Activated CD8-positive, alpha-beta T cell treated with anti-CD3 and anti-CD28 coated beads, Interleukin-2, amount 10 ng/mL, durations not matched to agents 7 days and 5 days (primary cell): ENCODE results near the gene KEAP1. TPM values are rescaled to one million over a fixed set of nuclear protein-coding genes. Genes with fewer than 3 reads are reported as not detected.

Experiments
- ATAC-seq: fragments of 150-1000 bp; cut with Tn5 transposase; one replicate; pipeline ENCODE4 v1.10.0; 2021; ENCODE audit warnings: moderate library complexity
- CTCF ChIA-PET: fragments of 350-600 bp; sonication (Branson Sonifier 250); formaldehyde crosslinking; loops from one replicate; lab custom pipeline; 2021; ENCODE audit warnings: antibody characterized with exemption; lab: Charles Lee
- POLR2A ChIA-PET: fragments of 350-600 bp; sonication (Branson Sonifier 250); formaldehyde crosslinking; loops from one replicate; lab custom pipeline; 2021; ENCODE audit warnings: antibody characterized with exemption; lab: Charles Lee
- DNase-seq: peaks from one replicate; pipeline ENCODE4 v3.0.0-alpha.2; 2020
- H3K27ac Mint-ChIP-seq: one replicate; pipeline ENCODE4 v1.8.0; 2021; ENCODE audit warnings: mild to moderate bottlenecking, mixed read lengths
- H3K27me3 Mint-ChIP-seq: one replicate; pipeline ENCODE4 v1.8.0; 2021; ENCODE audit warnings: low read depth, mixed read lengths
- H3K36me3 Mint-ChIP-seq: one replicate; pipeline ENCODE4 v1.8.0; 2021; ENCODE audit warnings: low read depth, mixed read lengths
- H3K4me1 Mint-ChIP-seq: one replicate; pipeline ENCODE4 v1.8.0; 2021; ENCODE audit warnings: low read depth, mixed read lengths
- H3K4me3 Mint-ChIP-seq: one replicate; pipeline ENCODE4 v1.8.0; 2021; ENCODE audit warnings: mild to moderate bottlenecking, mixed read lengths
- H3K9me3 Mint-ChIP-seq: one replicate; pipeline ENCODE4 v1.8.0; 2022; ENCODE audit warnings: mixed read lengths; ENCODE audit not compliant: insufficient read depth
- total RNA-seq, 2 experiments: library from RNA; stranded (reverse); gene quantifications; one replicate each; pipeline ENCODE4 v1.2.3, GENCODE V29; 2021

KEAP1 gene
- total RNA-seq, 2 experiments from 2014 or later, result 89.4 to 92.1 TPM

DNA sequence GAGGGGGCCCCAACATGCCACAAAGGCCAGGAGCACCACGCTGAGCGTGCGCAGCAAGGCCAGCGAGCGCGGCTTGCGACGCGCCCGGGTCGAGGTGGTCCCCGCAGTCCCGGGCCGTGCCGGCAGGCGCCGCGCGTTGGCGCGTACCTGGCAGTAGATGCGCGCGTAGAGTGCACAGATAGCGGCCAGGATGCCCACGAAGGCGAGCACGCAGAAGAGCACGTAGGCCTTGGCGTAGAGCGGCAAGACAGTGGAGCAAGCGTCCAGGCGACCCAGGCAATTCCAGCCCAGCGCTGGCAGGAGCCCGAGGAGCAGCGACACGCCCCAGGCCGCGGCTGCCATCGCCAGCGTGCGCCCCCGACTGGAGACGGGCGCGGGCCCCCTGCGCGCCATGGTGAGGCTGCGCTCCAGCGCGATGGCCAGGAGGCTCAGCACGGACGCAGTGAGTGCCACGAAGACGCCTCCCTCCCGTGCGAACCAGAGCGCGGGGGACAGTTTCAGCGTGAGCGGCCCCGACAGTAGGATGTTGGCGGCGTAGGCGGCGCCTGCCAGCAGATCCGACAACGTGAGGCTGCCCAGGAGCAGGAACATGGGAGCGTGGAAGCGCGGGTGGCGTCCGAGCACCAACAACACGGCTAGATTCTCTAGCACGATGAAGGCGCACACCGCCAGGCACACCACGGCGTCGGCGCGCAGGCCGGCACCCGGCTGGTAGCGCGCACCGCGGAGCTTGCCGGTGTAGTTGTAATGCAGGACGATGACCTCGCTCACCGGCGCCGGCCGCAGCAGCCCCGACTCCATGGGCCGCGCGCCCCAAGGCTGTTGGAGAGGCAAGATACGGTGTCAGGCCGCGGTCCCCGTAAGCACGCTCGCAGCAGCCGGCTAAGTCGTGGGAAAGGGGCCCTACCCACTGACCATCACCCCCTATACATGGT is 11.3 kb upstream of the KEAP1 start:
- Mint-ChIP-seq H3K4me3 (peak overlapping the region; percentile 69), H3K9me3 (no peaks in the 10 kb centered on the region), H3K4me1 (peaks cover 46% of the 10 kb centered on the region), H3K27ac (no peak overlapping the region), H3K36me3 (no peaks in the 10 kb centered on the region), H3K27me3 (peaks cover 56% of the 10 kb centered on the region)
- CTCF ChIA-PET, result no interaction called here
- POLR2A ChIA-PET, result no interaction called here
- ATAC-seq (peak; percentile 76), DNase-seq (peak; percentile 67)

DNA sequence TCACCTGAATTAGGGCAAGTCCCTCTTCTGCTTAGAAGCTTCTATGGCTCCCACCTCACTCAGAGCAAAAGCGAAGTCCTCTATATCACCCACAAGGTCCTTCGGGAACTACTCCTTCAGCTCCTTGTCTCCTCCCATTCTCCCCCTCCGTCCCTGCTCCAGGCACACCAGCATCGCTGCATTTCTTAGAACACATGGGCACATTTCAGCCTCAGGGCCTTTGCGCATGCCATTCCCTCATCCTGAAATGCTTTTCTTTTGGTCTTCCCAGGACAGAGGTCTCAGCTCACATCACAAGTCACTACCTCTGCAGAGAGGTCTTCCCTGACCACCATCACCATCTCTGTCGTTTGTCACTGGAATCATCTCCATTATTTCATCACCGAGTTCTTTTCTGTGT is 10.1 kb upstream of the KEAP1 start:
- POLR2A ChIA-PET, result interaction anchor here (0.6 kb wide), 2 partner anchors 36 to 40 kb away, joined by 3 to 4 read pairs; no protein-coding TSS in a partner anchor
- Mint-ChIP-seq H3K9me3 (no peaks in the 10 kb centered on the region), H3K27me3 (peaks cover 44% of the 10 kb centered on the region), H3K36me3 (no peaks in the 10 kb centered on the region), H3K27ac (no peak overlapping the region), H3K4me1 (peaks cover 45% of the 10 kb centered on the region), H3K4me3 (peak overlapping the region; percentile 3)
- CTCF ChIA-PET, result interaction anchor here (1.1 kb wide), 1 partner anchor 186 kb away, joined by 3 read pairs; no protein-coding TSS in a partner anchor
- DNase-seq, result no peak
- no peak for ATAC-seq

DNA sequence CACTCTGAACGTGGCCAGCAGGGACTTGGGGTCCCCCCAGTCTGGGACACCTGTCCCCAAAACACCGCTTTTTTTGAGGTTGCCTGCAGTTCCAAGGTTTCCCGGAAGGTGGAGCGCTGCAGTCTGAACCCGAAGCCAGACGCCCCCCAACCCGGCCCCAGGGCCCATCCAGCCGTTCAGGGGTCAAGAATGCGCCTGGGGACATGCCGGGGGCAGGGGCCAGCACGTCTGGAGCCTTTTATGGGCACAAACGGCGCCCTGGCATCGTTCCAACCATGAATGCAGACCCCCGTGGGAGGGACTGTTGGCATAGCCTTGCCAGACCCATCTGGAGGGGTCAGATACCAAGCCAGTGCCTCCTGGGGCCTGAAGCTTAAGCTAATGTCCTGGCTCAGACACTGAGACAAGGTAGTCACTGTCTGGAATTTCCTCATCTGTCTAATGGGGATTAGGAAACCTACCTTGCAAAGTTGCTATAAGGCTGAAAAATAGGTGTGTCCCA is 7.2 kb upstream of the KEAP1 start:
- Mint-ChIP-seq H3K27me3 (peaks cover 29% of the 10 kb centered on the region), H3K27ac (no peak overlapping the region), H3K9me3 (no peaks in the 10 kb centered on the region), H3K4me3 (no peak overlapping the region), H3K4me1 (peaks cover 43% of the 10 kb centered on the region), H3K36me3 (no peaks in the 10 kb centered on the region)
- ChIA-PET POLR2A (no interaction called here), CTCF (interaction anchor here (1.3 to 5.3 kb wide), 3 partner anchors 35 to 189 kb away, joined by 3 to 34 read pairs (median 9); no protein-coding TSS in a partner anchor)
- DNase-seq (peak; percentile 73), ATAC-seq (no peak)

DNA sequence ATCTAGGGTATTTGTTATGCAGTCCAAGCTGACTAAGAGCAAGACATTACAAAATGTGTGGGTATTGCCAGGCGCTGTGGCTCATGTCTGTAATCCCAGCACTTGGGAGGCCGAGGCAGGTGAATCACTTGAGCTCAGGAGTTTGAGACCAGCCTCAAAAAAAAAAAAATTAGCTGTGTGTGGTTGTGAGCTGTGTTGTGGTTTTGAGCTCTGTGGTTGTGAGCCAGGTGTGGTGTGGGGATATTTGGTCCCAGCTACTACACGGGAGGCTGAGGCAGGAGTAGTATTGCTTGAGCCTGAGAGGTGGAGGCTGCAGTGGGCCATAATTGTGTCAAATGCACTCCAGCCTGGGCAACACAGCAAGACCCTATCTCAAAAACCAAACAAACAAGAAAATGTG is 5.6 kb upstream of the KEAP1 start:
- Mint-ChIP-seq H3K4me1 (peaks cover 32% of the 10 kb centered on the region), H3K4me3 (no peak overlapping the region), H3K27me3 (peaks cover 15% of the 10 kb centered on the region), H3K27ac (peak overlapping the region; percentile 43), H3K9me3 (no peaks in the 10 kb centered on the region), H3K36me3 (no peaks in the 10 kb centered on the region)
- ChIA-PET CTCF (interaction anchor here (0.6 to 5.3 kb wide), 18 partner anchors 14 to 344 kb away, joined by 3 to 34 read pairs (median 3); partner anchors contain the start of genes QTRT1 and RAVER1), POLR2A (interaction anchor here (0.6 to 1.4 kb wide), 2 partner anchors 43 to 114 kb away, joined by 4 read pairs; no protein-coding TSS in a partner anchor)
- peak; percentile 50 for ATAC-seq
- DNase-seq, result no peak

DNA sequence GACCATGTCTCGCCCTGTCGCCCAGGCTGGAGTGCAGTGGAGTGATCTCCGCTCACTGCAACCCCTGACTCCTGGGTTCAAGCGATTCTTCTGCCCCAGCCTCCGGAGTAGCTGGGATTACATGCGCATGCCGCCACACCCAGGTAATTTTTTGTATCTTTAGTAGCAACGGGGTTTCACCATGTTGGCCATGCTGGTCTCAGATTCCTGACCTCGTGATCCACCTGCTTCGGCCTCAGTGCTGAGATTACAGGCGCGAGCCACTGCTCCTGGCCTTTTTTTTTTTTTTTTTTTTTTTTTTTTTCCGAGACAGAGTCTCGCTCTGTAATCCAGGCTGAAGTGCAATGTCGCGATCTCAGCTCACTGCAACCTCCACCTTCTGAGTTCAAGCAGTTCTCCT is 4.9 kb upstream of the KEAP1 start:
- Mint-ChIP-seq H3K27ac (no peak overlapping the region), H3K4me1 (peaks cover 30% of the 10 kb centered on the region), H3K9me3 (no peaks in the 10 kb centered on the region), H3K36me3 (no peaks in the 10 kb centered on the region), H3K27me3 (peaks cover 9% of the 10 kb centered on the region), H3K4me3 (no peak overlapping the region)
- no peak for DNase-seq
- ChIA-PET CTCF (interaction anchor here (0.6 to 5.3 kb wide), 13 partner anchors 16 to 343 kb away, joined by 3 to 34 read pairs (median 4); partner anchors contain the start of genes QTRT1 and RAVER1), POLR2A (interaction anchor here (0.6 to 1.4 kb wide), 2 partner anchors 44 to 80 kb away, joined by 3 to 4 read pairs; no protein-coding TSS in a partner anchor)
- no peak for ATAC-seq

DNA sequence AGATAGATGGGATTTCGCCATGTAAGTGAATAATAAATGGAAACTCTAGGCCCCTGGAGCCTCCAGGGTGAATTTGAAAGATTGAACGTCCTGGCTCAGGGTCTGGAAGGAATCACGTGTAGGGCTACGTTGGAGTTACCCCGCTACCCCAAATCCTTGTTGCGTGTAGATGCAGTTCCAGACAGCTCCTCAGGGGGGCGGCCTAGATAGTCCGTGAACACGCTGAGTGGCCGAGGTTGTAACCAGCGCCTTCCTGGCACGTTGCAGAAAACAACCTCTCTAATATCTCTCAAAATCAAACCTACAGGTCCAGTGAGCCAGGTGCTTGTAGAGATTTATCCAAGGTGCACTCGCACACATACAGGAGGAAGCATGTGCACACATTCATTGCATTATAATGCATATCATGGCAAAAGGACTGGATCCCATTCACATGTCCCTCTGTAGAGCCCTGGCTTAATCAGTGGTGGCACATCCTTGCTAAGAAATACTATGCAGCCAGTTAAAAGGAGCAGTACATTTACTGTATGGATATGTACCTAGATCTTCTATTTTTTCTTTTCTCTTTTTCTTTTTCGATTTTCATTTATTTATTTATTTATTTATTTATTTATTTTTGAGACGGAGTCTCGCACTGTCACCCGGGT is 2.5 kb upstream of the KEAP1 start:
- Mint-ChIP-seq H3K4me3 (peak overlapping the region; percentile 28), H3K27me3 (no peaks in the 10 kb centered on the region)
- POLR2A ChIA-PET, result interaction anchor here (0.7 to 1.1 kb wide), 2 partner anchors 56 to 62 kb away, joined by 4 to 5 read pairs; no protein-coding TSS in a partner anchor

DNA sequence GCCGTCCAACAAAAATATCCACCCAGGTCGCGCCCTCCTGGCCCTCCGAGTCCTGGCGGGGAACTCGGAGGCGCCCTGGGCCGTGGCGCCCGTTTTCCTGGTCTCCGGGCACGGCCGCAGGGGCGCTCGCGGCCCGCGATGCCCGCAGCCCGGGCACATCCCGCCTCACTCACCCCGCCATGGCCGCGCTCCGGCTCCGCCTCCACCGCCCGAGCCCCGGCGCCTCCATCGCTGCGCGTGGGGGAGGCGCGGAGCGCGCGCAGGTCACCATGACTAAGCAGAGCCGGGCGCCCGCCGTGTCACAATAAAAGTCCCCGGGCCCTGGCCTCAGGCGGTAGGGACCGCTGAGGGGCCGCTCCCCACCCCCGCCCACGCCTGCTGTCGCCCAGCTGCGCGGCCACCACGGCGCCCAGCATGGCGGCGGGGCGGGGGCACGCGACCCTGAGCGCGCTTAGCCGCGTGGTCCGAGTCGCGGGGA is 593 bp downstream of the KEAP1 start:
- H3K9me3 Mint-ChIP-seq, result no peaks in the 10 kb centered on the region

More for the DNA sequence above, 2.5 kb upstream of the KEAP1 start:
- CTCF ChIA-PET, result interaction anchor here (0.6 to 1.9 kb wide), 18 partner anchors 9 to 358 kb away, joined by 3 to 13 read pairs (median 4); partner anchors contain the start of gene KRI1
- peaks cover 36% of the 10 kb centered on the region for H3K4me1 Mint-ChIP-seq
- H3K27ac Mint-ChIP-seq, result no peak overlapping the region
- ATAC-seq (peak; percentile 18), DNase-seq (peak; percentile 89)
- no peaks in the 10 kb centered on the region for H3K9me3 Mint-ChIP-seq
- peaks cover 8% of the 10 kb centered on the region for H3K36me3 Mint-ChIP-seq

DNA sequence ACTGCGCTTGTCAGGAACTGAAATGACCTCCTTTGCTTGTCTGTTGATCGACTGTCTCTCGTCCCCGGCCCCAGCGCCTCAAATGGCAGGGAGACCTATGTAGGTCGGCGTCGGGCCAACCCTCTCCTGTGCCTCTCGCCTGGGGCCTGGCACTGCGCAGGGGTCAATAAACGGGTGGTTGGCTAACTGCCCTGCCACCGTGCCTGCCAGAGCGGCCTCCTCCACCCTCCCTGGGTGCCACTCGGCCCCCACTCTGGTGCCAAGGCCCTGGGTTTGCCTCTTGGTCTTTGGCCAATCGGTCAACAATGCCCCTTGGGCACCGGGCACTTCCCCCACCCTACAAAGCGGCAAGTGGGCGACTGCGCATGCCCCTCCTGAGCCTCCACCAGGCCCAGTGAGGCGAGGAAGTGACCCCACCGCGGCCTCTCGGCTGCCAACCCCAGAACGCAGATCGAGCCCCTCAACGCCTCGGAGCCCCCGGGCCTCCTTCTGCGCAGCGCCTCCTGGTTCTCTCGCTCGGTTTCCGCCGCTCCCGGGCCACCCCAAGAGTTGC is 1.1 kb downstream of the KEAP1 start:
- DNase-seq (peak; percentile 53), ATAC-seq (peak; percentile 20)
- H3K27ac Mint-ChIP-seq, result peak overlapping the region; percentile 84
- no peaks in the 10 kb centered on the region for H3K27me3 Mint-ChIP-seq
- peak overlapping the region; percentile 88 for H3K4me3 Mint-ChIP-seq
- H3K4me1 Mint-ChIP-seq, result peaks cover 43% of the 10 kb centered on the region
- peaks cover 29% of the 10 kb centered on the region for H3K36me3 Mint-ChIP-seq
- POLR2A ChIA-PET, result interaction anchor here (0.7 kb wide), 1 partner anchor 74 kb away, joined by 4 read pairs; no protein-coding TSS in a partner anchor
- CTCF ChIA-PET, result interaction anchor here (1.8 kb wide), 1 partner anchor 10 kb away, joined by 8 read pairs; no protein-coding TSS in a partner anchor
- H3K9me3 Mint-ChIP-seq, result no peaks in the 10 kb centered on the region

More for the DNA sequence above, 593 bp downstream of the KEAP1 start:
- POLR2A ChIA-PET, result interaction anchor here (0.7 to 1.4 kb wide), 3 partner anchors 41 to 84 kb away, joined by 3 to 4 read pairs (median 4); no protein-coding TSS in a partner anchor
- Mint-ChIP-seq H3K4me1 (peaks cover 39% of the 10 kb centered on the region), H3K27me3 (no peaks in the 10 kb centered on the region), H3K4me3 (peak overlapping the region; percentile 88), H3K36me3 (peaks cover 25% of the 10 kb centered on the region), H3K27ac (peak overlapping the region; percentile 84)
- CTCF ChIA-PET, result no interaction called here
- ATAC-seq (peak; percentile 92), DNase-seq (peak; percentile 95)

DNA sequence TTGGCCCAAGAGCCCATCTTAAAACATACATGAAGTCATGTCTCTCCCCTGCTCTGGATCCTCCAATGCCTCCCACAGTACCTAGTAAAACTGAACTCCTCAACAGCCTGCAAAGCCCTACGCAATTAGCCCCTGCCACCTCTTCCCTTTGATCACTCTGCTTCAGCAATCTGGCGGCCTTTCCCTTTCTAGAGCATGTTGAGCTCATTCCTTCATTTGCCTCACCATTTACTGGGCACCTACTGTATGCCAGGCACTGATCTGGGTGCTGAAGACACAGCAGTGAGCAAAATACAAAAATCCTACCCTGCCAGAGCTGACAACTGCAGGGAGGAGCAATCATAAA is 2.9 kb downstream of the KEAP1 start:
- Mint-ChIP-seq H3K9me3 (no peaks in the 10 kb centered on the region), H3K4me3 (peak overlapping the region; percentile 55), H3K4me1 (peaks cover 36% of the 10 kb centered on the region), H3K27me3 (no peaks in the 10 kb centered on the region), H3K27ac (peak overlapping the region; percentile 69), H3K36me3 (peaks cover 35% of the 10 kb centered on the region)
- ATAC-seq (no peak), DNase-seq (no peak)
- CTCF ChIA-PET, result interaction anchor here (1.2 to 1.8 kb wide), 3 partner anchors 8 to 112 kb away, joined by 3 to 8 read pairs (median 4); no protein-coding TSS in a partner anchor
- POLR2A ChIA-PET, result interaction anchor here (0.7 to 1.0 kb wide), 2 partner anchors 10 to 66 kb away, joined by 3 to 4 read pairs; no protein-coding TSS in a partner anchor

DNA sequence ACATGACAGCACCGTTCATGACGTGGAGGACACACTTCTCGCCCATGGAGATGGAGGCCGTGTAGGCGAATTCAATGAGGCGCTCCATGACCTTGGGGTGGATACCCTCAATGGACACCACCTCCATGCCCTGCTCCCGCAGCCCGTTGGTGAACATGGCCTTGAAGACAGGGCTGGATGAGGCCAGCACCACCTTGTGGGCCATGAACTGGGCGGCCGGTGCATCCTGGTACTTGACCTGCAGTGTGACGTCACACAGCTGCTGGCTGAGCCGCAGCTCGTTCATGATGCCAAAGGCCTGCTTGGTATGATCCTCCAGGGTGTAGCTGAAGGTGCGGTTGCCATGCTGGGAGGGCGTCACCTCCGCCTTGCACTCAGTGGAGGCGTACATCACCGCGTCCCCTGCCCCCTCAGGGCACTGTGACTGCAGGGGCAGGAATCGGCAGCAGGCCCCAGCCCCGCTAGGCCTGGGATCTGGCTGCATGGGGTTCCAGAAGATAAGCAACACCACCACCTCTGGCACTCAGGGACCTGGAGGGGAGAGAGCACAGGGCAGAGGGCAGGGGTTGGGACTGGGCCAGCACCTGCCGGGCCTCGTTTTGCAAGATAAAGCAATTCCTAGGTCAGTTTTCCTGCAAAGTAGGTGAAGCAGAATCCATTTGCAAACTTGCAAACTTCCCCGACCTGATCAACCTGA is 3.5 kb downstream of the KEAP1 start:
- peak overlapping the region; percentile 63 for H3K27ac Mint-ChIP-seq
- peaks cover 35% of the 10 kb centered on the region for H3K36me3 Mint-ChIP-seq
- POLR2A ChIA-PET, result interaction anchor here (0.5 to 1.0 kb wide), 2 partner anchors 10 to 151 kb away, joined by 3 to 4 read pairs; no protein-coding TSS in a partner anchor
- no peaks in the 10 kb centered on the region for H3K9me3 Mint-ChIP-seq
- DNase-seq, result no peak
- ATAC-seq, result no peak
- H3K27me3 Mint-ChIP-seq, result no peaks in the 10 kb centered on the region
- H3K4me3 Mint-ChIP-seq, result no peak overlapping the region
- peaks cover 36% of the 10 kb centered on the region for H3K4me1 Mint-ChIP-seq
- CTCF ChIA-PET, result interaction anchor here (1.1 to 1.3 kb wide), 2 partner anchors 21 to 53 kb away, joined by 3 to 4 read pairs; no protein-coding TSS in a partner anchor
